M059J (cell line): ENCODE results near the gene PKP2. TPM values are rescaled to one million over a fixed set of nuclear protein-coding genes. Genes with fewer than 3 reads are reported as not detected.

Experiments used
- DNase-seq: peaks from one replicate; pipeline ENCODE4 v3.0.0-alpha.2; 2012; ENCODE audit warnings: low read depth
- total RNA-seq: library from RNA; depleted of rRNA; stranded (reverse); fragments of >200 nt; shearing (Covaris generic); gene quantifications from 2 replicates; pipeline ENCODE4 v1.2.3, GENCODE V29; 2014; rRNA removed

Gene PKP2
- 6.2 and 8.0 TPM in 2 replicates for total RNA-seq

GRCh38 chr12:32896432-32897280, at the start of gene PKP2:
Gene PKP2, minus strand, starts transcription at chr12:32896777. Its CDS starts 46 bp downstream, at chr12:32896731.
- DNase-seq: peak; percentile 62

- DNase-seq: peak; percentile 78
Observed at GRCh38 chr12:32944195-32944594, 47.6 kb upstream of the PKP2 start.

GRCh38 chr12:32939801-32940200, 43.2 kb upstream of the PKP2 start:
- DNase-seq: no peak

GRCh38 chr12:32926963-32927362, 30.4 kb upstream of the PKP2 start:
- DNase-seq: no peak

GRCh38 chr12:32926356-32926755, 29.8 kb upstream of the PKP2 start:
- DNase-seq: no peak

GRCh38 chr12:32922546-32923297, 26.1 kb upstream of the PKP2 start:
- DNase-seq: no peak

- DNase-seq: peak; percentile 50
Observed at GRCh38 chr12:32921397-32921796, 24.8 kb upstream of the PKP2 start.

GRCh38 chr12:32920506-32921085, 24.0 kb upstream of the PKP2 start:
- DNase-seq: peak; percentile 33

GRCh38 chr12:32918890-32919801, 22.6 kb upstream of the PKP2 start:
- DNase-seq: peak; percentile 85

GRCh38 chr12:32917094-32917611, 20.6 kb upstream of the PKP2 start:
- peak; percentile 87 for DNase-seq

GRCh38 chr12:32907898-32908476, 11.4 kb upstream of the PKP2 start:
- DNase-seq: no peak

- no peak for DNase-seq
Observed at GRCh38 chr12:32907166-32907565, 10.6 kb upstream of the PKP2 start.

- no peak for DNase-seq
Observed at GRCh38 chr12:32906399-32907165, 10.0 kb upstream of the PKP2 start.

- no peak for DNase-seq
Observed at GRCh38 chr12:32903763-32904162, 7.2 kb upstream of the PKP2 start.

- no peak for DNase-seq
Observed at GRCh38 chr12:32903318-32903717, 6.7 kb upstream of the PKP2 start.

- no peak for DNase-seq
Observed at GRCh38 chr12:32902287-32902997, 5.9 kb upstream of the PKP2 start.

- peak; percentile 39 for DNase-seq
Observed at GRCh38 chr12:32901553-32901952, 5.0 kb upstream of the PKP2 start.

GRCh38 chr12:32897687-32898573, 1.4 kb upstream of the PKP2 start:
- DNase-seq: no peak
